ENCODE results near the gene KLHL13.
"Not testable (repeated sequence)": the region's sequence is repeated elsewhere in the genome, so short reads cannot be mapped to it uniquely, and the experiment has no call there.

KLHL13 gene

GRCh38 chrX:118152721-118153120, 36.1 kb upstream of the KLHL13 start:
- ChIA-PET POLR2A (no interaction called here), CTCF (no interaction called here)
- TF ChIP-seq TARDBP (IDR thresholded peaks at IDR 0.05) (no peak), CTBP1 (IDR thresholded peaks at IDR 0.05; ENCODE audit: borderline replicate concordance) (no peak), HDGF (IDR thresholded peaks at IDR 0.05; ENCODE audit: borderline replicate concordance) (no peak), LEF1 (IDR thresholded peaks at IDR 0.05; ENCODE audit: borderline replicate concordance) (no peak), ELF4 (IDR thresholded peaks at IDR 0.05) (no peak), FOXK2 (IDR thresholded peaks at IDR 0.05) (no peak), FOXA1 (IDR thresholded peaks at IDR 0.05) (no peak), L3MBTL2 (conservative IDR thresholded peaks at IDR 0.05) (no peak), ZNF384 (IDR thresholded peaks at IDR 0.05) (no peak), BHLHE40 (IDR thresholded peaks at IDR 0.05; ENCODE audit: borderline replicate concordance) (no peak), SP1 (IDR thresholded peaks at IDR 0.05) (no peak), FOXM1 (IDR thresholded peaks at IDR 0.05; ENCODE audit: borderline replicate concordance) (no peak), NFRKB (IDR thresholded peaks at IDR 0.05) (no peak)
- DNase-seq (ENCODE audit: extremely low spot score), result no peak

GRCh38 chrX:118148737-118149136, 32.1 kb upstream of the KLHL13 start:
- ChIA-PET POLR2A (no interaction called here), CTCF (no interaction called here)
- TF ChIP-seq FOXK2 (IDR thresholded peaks at IDR 0.05) (no peak), PKNOX1 (IDR thresholded peaks at IDR 0.05) (no peak), NFRKB (IDR thresholded peaks at IDR 0.05) (no peak), ARNT (IDR thresholded peaks at IDR 0.05) (no peak), ELF4 (IDR thresholded peaks at IDR 0.05) (no peak), ZNF384 (IDR thresholded peaks at IDR 0.05) (no peak), HDGF (IDR thresholded peaks at IDR 0.05; ENCODE audit: borderline replicate concordance) (no peak), SP1 (IDR thresholded peaks at IDR 0.05) (no peak)
- no peak for DNase-seq (ENCODE audit: extremely low spot score)

GRCh38 chrX:118147771-118148170, 31.2 kb upstream of the KLHL13 start:
- CTCF ChIA-PET; POLR2A ChIA-PET; DNase-seq (ENCODE audit: extremely low spot score): not testable (repeated sequence)

GRCh38 chrX:118143578-118143977, 27.0 kb upstream of the KLHL13 start:
- POLR2A ChIA-PET, result no interaction called here
- CTCF ChIA-PET, result no interaction called here
- no peak for TF ChIP-seq NFRKB (IDR thresholded peaks at IDR 0.05)
- no peak for TF ChIP-seq SP1 (IDR thresholded peaks at IDR 0.05)
- TF ChIP-seq HDGF (IDR thresholded peaks at IDR 0.05; ENCODE audit: borderline replicate concordance), result no peak
- no peak for TF ChIP-seq ARNT (IDR thresholded peaks at IDR 0.05)
- TF ChIP-seq FOXK2 (IDR thresholded peaks at IDR 0.05), result no peak
- no peak for TF ChIP-seq L3MBTL2 (conservative IDR thresholded peaks at IDR 0.05)
- TF ChIP-seq ZNF384 (IDR thresholded peaks at IDR 0.05), result no peak
- no peak for TF ChIP-seq BHLHE40 (IDR thresholded peaks at IDR 0.05; ENCODE audit: borderline replicate concordance)
- no peak for TF ChIP-seq CTBP1 (IDR thresholded peaks at IDR 0.05; ENCODE audit: borderline replicate concordance)
- TF ChIP-seq ELF4 (IDR thresholded peaks at IDR 0.05), result no peak
- TF ChIP-seq FOXA1 (IDR thresholded peaks at IDR 0.05), result no peak
- TF ChIP-seq PKNOX1 (IDR thresholded peaks at IDR 0.05), result no peak
- TF ChIP-seq FOXM1 (IDR thresholded peaks at IDR 0.05; ENCODE audit: borderline replicate concordance), result no peak
- no peak for TF ChIP-seq TARDBP (IDR thresholded peaks at IDR 0.05)
- DNase-seq (ENCODE audit: extremely low spot score), result no peak

GRCh38 chrX:118131336-118131735, 14.7 kb upstream of the KLHL13 start:
- CTCF ChIA-PET, result no interaction called here
- POLR2A ChIA-PET, result no interaction called here

GRCh38 chrX:118129681-118130080, 13.1 kb upstream of the KLHL13 start:
- TF ChIP-seq FOXK2 (IDR thresholded peaks at IDR 0.05) (no peak), ELF4 (IDR thresholded peaks at IDR 0.05) (no peak), NFRKB (IDR thresholded peaks at IDR 0.05) (no peak), ZNF384 (IDR thresholded peaks at IDR 0.05) (no peak), L3MBTL2 (conservative IDR thresholded peaks at IDR 0.05) (no peak), PKNOX1 (IDR thresholded peaks at IDR 0.05) (no peak), SUZ12 (IDR thresholded peaks at IDR 0.05) (no peak), BHLHE40 (IDR thresholded peaks at IDR 0.05; ENCODE audit: borderline replicate concordance) (no peak), FOXA1 (IDR thresholded peaks at IDR 0.05) (no peak), HDGF (IDR thresholded peaks at IDR 0.05; ENCODE audit: borderline replicate concordance) (no peak), SP1 (IDR thresholded peaks at IDR 0.05) (no peak), CTBP1 (IDR thresholded peaks at IDR 0.05; ENCODE audit: borderline replicate concordance) (no peak), ARNT (IDR thresholded peaks at IDR 0.05) (no peak), LEF1 (IDR thresholded peaks at IDR 0.05; ENCODE audit: borderline replicate concordance) (no peak), TARDBP (IDR thresholded peaks at IDR 0.05) (no peak), FOXM1 (IDR thresholded peaks at IDR 0.05; ENCODE audit: borderline replicate concordance) (no peak)
- DNase-seq (ENCODE audit: extremely low spot score), result no peak
- ChIA-PET CTCF (no interaction called here), POLR2A (no interaction called here)

More at GRCh38 chrX:118131336-118131735, 14.7 kb upstream of the KLHL13 start:
- TF ChIP-seq FOXM1 (IDR thresholded peaks at IDR 0.05; ENCODE audit: borderline replicate concordance), result no peak
- TF ChIP-seq TARDBP (IDR thresholded peaks at IDR 0.05), result no peak
- TF ChIP-seq ELF4 (IDR thresholded peaks at IDR 0.05), result no peak
- DNase-seq (ENCODE audit: extremely low spot score), result no peak

GRCh38 chrX:118128724-118129123, 12.1 kb upstream of the KLHL13 start:
- DNase-seq (ENCODE audit: extremely low spot score), result no peak
- ChIA-PET CTCF (no interaction called here), POLR2A (no interaction called here)
- no peak for TF ChIP-seq CTBP1 (IDR thresholded peaks at IDR 0.05; ENCODE audit: borderline replicate concordance)
- no peak for TF ChIP-seq SUZ12 (IDR thresholded peaks at IDR 0.05)
- TF ChIP-seq HDGF (IDR thresholded peaks at IDR 0.05; ENCODE audit: borderline replicate concordance), result no peak
- TF ChIP-seq BHLHE40 (IDR thresholded peaks at IDR 0.05; ENCODE audit: borderline replicate concordance), result no peak
- TF ChIP-seq ELF4 (IDR thresholded peaks at IDR 0.05), result no peak
- no peak for TF ChIP-seq FOXA1 (IDR thresholded peaks at IDR 0.05)

Data from HEK293T (cell line).